IMR-90 (cell line): Measurements from ENCODE around the gene NR2C2. TPM values are rescaled to one million over a fixed set of nuclear protein-coding genes. Genes with fewer than 3 reads are reported as not detected.

Experiments used
- ATAC-seq: fragments of 200-7000 bp; cut with Tn5 transposase; 2 replicates; pipeline ENCODE4 v1.9.1; 2020; ENCODE audit warnings: low read depth, mild to moderate bottlenecking, moderate library complexity
- BruUV-seq: library from RNA; stranded (reverse); fragments of 400-500 nt; replicated peaks from 2 replicates; lab custom pipeline; 2021; lab: Mats Ljungman, UMichigan
- CTCF ChIA-PET: fragments of 300-600 bp; formaldehyde crosslinking; extraction: SDS; loops from one replicate; lab custom pipeline; 2021; ENCODE audit warnings: antibody characterized with exemption; lab: Yijun Ruan, JAX
- POLR2A ChIA-PET: fragments of 300-600 bp; sonication (Branson Sonifier 250); formaldehyde crosslinking; loops from one replicate; lab custom pipeline; 2022; ENCODE audit warnings: antibody characterized with exemption; ENCODE audit not compliant: unreplicated experiment; lab: Charles Lee
- DNase-seq: peaks from one replicate; pipeline ENCODE4 v3.0.0; 2013
- H2AFZ ChIP-seq: replicated peaks from 2 replicates; pipeline ENCODE3; 2013; ENCODE audit warnings: low read length, mild to moderate bottlenecking; ENCODE audit not compliant: poor library complexity
- H2AK5ac ChIP-seq: 2 replicates; pipeline ENCODE4 v1.6.1; 2013; ENCODE audit warnings: low read depth, low read length, inconsistent platforms
- H2AK9ac ChIP-seq: replicated peaks from 2 replicates; pipeline ENCODE3; 2013; ENCODE audit warnings: mild to moderate bottlenecking, low read depth, low read length, moderate library complexity; ENCODE audit not compliant: poor library complexity
- H2BK120ac ChIP-seq: 2 replicates; pipeline ENCODE4 v1.6.1; 2013; ENCODE audit warnings: low read depth, low read length, inconsistent platforms
- H2BK15ac ChIP-seq: 3 replicates; pipeline ENCODE4 v1.6.1; 2013; ENCODE audit warnings: low read depth, low read length, inconsistent platforms
- H2BK20ac ChIP-seq: 2 replicates; pipeline ENCODE4 v1.6.1; 2013; ENCODE audit warnings: low read depth, mild to moderate bottlenecking, inconsistent platforms, low read length, moderate library complexity
- H2BK5ac ChIP-seq: 2 replicates; pipeline ENCODE4 v1.6.1; 2013; ENCODE audit warnings: mild to moderate bottlenecking, low read depth, low read length, inconsistent platforms; ENCODE audit not compliant: poor library complexity, severe bottlenecking
- H3K14ac ChIP-seq: replicated peaks from 2 replicates; pipeline ENCODE4 v1.6.1; 2013; ENCODE audit warnings: low read depth, low read length, inconsistent platforms
- H3K18ac ChIP-seq: 2 replicates; pipeline ENCODE4 v1.6.1; 2013; ENCODE audit warnings: low read depth, low read length, control low read depth
- H3K23ac ChIP-seq: 2 replicates; pipeline ENCODE4 v1.6.1; 2013; ENCODE audit warnings: low read depth, low read length, inconsistent platforms
- H3K27ac ChIP-seq: 2 replicates; pipeline ENCODE4 v1.5.1; 2013; ENCODE audit warnings: mild to moderate bottlenecking, control low read depth, low read length; ENCODE audit not compliant: insufficient read depth
- H3K27me3 ChIP-seq: 2 replicates; pipeline ENCODE4 v1.6.1; 2013; ENCODE audit warnings: low read length; ENCODE audit not compliant: control insufficient read depth, insufficient read depth
- H3K36me3 ChIP-seq: 2 replicates; pipeline ENCODE4 v1.6.1; 2013; ENCODE audit warnings: low read length, mixed read lengths; ENCODE audit not compliant: control insufficient read depth, insufficient read depth
- H3K4ac ChIP-seq: 2 replicates; pipeline ENCODE4 v1.6.1; 2013; ENCODE audit warnings: low read depth, low read length, inconsistent platforms
- H3K4me1 ChIP-seq: 2 replicates; pipeline ENCODE4 v1.6.1; 2013; ENCODE audit warnings: low read length, mixed read lengths; ENCODE audit not compliant: control insufficient read depth, insufficient read depth
- H3K4me2 ChIP-seq: 2 replicates; pipeline ENCODE4 v1.6.1; 2013; ENCODE audit warnings: low read depth, mild to moderate bottlenecking, control low read depth, low read length, moderate library complexity
- H3K4me3 ChIP-seq: 2 replicates; pipeline ENCODE4 v1.5.1; 2013; ENCODE audit warnings: low read depth, mild to moderate bottlenecking, control low read depth, low read length, moderate library complexity; ENCODE audit not compliant: insufficient read depth
- H3K56ac ChIP-seq: 2 replicates; pipeline ENCODE4 v1.6.1; 2013; ENCODE audit warnings: low read length, inconsistent platforms; ENCODE audit not compliant: insufficient read depth; ENCODE audit errors: extremely low read depth
- H3K79me1 ChIP-seq, 2 experiments: 2 replicates each; pipeline ENCODE4 v1.6.1; 2013; ENCODE audit warnings: low read length in 2 of 2, inconsistent platforms in 1 of 2, low read depth in 1 of 2
- H3K9ac ChIP-seq: 2 replicates; pipeline ENCODE4 v1.6.1; 2013; ENCODE audit warnings: low read depth, low read length, control low read depth
- H3K9me1 ChIP-seq: 2 replicates; pipeline ENCODE4 v1.6.1; 2013; ENCODE audit warnings: low read length, inconsistent platforms; ENCODE audit not compliant: insufficient read depth
- H3K9me3 ChIP-seq: 2 replicates; pipeline ENCODE4 v1.6.1; 2013; ENCODE audit warnings: low read length; ENCODE audit not compliant: control insufficient read depth, insufficient read depth
- H4K20me1 ChIP-seq: 2 replicates; pipeline ENCODE4 v1.6.1; 2013; ENCODE audit warnings: low read length, inconsistent platforms; ENCODE audit not compliant: insufficient read depth
- H4K5ac ChIP-seq: 2 replicates; pipeline ENCODE4 v1.6.1; 2013; ENCODE audit warnings: mild to moderate bottlenecking, low read depth, low read length, control low read depth
- H4K8ac ChIP-seq, 2 experiments: 2 replicates each; pipeline ENCODE4 v1.6.1; 2013; ENCODE audit warnings: low read depth in 2 of 2, low read length in 2 of 2, control low read depth in 1 of 2, inconsistent platforms in 1 of 2
- H4K91ac ChIP-seq: 2 replicates; pipeline ENCODE4 v1.6.1; 2013; ENCODE audit warnings: low read depth, low read length, inconsistent platforms; ENCODE audit not compliant: insufficient read depth
- CEBPB ChIP-seq: IDR thresholded peaks from 2 replicates; pipeline ENCODE4 v1.6.1; 2012; ENCODE audit warnings: low read depth, low read length, improper control_type of control experiment
- CTCF ChIP-seq: conservative IDR thresholded peaks from 2 replicates; pipeline ENCODE4 v1.5.1; 2012; ENCODE audit warnings: mild to moderate bottlenecking, low read depth, low read length, improper control_type of control experiment
- FOS ChIP-seq: fragments of 150-350 bp; IDR thresholded peaks from 2 replicates; pipeline ENCODE4 v1.6.1; 2016; ENCODE audit warnings: low read depth, low read length
- MXI1 ChIP-seq: IDR thresholded peaks from 2 replicates; pipeline ENCODE4 v1.6.1; 2012; ENCODE audit warnings: low read depth, mild to moderate bottlenecking, low read length, moderate library complexity, borderline replicate concordance
- NFE2L2 ChIP-seq: fragments of 150-350 bp; IDR thresholded peaks from 2 replicates; pipeline ENCODE4 v1.6.1; 2016; ENCODE audit warnings: low read depth, mild to moderate bottlenecking, low read length
- WGBS, 2 experiments: methylation state at CpG; one replicate each; pipeline versions ENCODE4 v1.1.5 to v1.1.7; 2013; ENCODE audit warnings: missing lambda C conversion rate in 2 of 2; ENCODE audit not compliant: insufficient read length in 1 of 2; ENCODE audit errors: extremely low coverage in 2 of 2; 5-methylcytosine and 5-hydroxymethylcytosine counted together
- dilution Hi-C: fragments of 300-500 bp; cut with HindIII; formaldehyde crosslinking; loops from one replicate; pipeline ENCODE4 v1.14.3; 2018; ENCODE audit warnings: low sequenced_read_pairs; ENCODE audit not compliant: unreplicated experiment
- in situ Hi-C: fragments of 300-500 bp; cut with MboI; formaldehyde crosslinking; loops from 3 replicates; pipeline ENCODE4 v1.14.3; 2019; ENCODE audit warnings: low sequenced_read_pairs, inconsistent platforms, mixed read lengths
- intact Hi-C: fragments of 100-400 bp; cut with micrococcal nuclease; formaldehyde crosslinking; loops from 2 replicates; pipeline ENCODE4 v1.10.0; 2022
- polyA plus RNA-seq, 3 experiments: library from polyadenylated mRNA; depleted of rRNA; stranded (reverse); fragments of >200 nt; gene quantifications; 2 replicates each; pipeline ENCODE4 v1.2.3, GENCODE V29; 2012; ENCODE audit warnings: low replicate concordance in 1 of 3
- total RNA-seq: library from RNA; depleted of rRNA; stranded (reverse); fragments of >200 nt; gene quantifications from 2 replicates; pipeline ENCODE4 v1.2.3, GENCODE V29; 2012

NR2C2 gene
- total and polyA plus RNA-seq, 2 of the 4 experiments (the other 2 are of a cell fraction) = 10.4 to 13.8 TPM

DNA sequence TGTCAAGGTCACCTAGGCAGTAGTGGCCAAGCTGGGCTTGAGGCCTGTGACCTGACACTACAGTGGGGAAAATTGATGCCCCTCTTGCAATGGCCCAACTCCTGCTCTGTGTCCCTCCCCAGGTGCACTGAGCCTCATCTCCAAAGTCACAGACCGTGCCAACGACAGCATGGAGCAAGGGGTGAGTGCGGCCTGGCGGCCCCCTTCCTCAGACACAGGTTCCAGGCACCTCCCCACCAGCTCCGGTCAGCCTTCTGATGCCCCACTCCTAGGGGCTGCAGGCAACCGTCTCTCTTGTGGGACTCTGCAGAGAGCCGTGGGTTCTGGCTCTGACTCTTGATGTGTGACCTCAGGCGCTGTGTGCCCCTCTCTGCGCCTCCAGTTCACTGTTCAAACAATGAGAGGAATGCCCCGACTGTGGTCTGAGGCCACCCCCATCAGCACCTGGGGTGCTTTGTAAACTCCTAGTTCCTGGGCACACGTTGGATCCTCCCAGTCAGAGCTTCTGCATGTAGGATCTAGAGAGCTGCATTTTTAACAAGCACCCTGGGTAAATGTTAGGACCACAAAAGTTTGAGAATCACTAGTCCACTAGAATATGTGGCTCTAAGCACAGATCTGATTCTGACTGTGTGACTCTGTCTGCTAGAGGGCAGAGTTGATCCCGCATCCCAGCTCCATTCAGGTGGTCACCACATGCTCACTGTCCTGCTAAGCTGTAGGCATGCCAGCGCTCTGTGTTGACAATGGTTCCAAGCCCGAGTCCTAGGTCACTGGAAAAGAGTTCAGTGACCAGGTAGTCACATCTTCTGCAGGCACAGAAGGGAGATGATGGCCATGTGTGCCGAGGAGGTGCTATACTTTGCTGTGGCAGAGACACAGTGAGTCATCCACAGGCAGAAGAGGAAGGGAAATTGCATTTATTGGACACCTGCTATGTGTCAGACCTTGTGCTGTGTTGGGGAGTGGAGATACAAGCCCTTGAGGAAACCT, 46.2 kb upstream of the NR2C2 start:
- Histone ChIP-seq H2BK5ac (no peak overlapping the region), H2BK20ac (no peak overlapping the region), H3K4me3 (no peak overlapping the region), H3K9ac (no peak overlapping the region), H2AFZ (no peak overlapping the region), H3K27me3 (peaks cover 10% of the 10 kb centered on the region), H3K4me2 (no peak overlapping the region), H3K27ac (no peak overlapping the region), H3K14ac (no peak overlapping the region), H3K9me3 (peaks cover 4% of the 10 kb centered on the region; the same call in 1 of the 2 replicates), H3K9me1 (no peaks in the 10 kb centered on the region), H4K5ac (no peak overlapping the region), H2AK9ac (peak overlapping the region; percentile 10), H2AK5ac (no peak overlapping the region), H4K20me1 (no peaks in the 10 kb centered on the region), H4K91ac (no peak overlapping the region), H3K79me1 (no peaks in the 10 kb centered on the region), H3K4ac (no peak overlapping the region), H3K56ac (no peak overlapping the region), H3K4me1 (no peaks in the 10 kb centered on the region), H3K18ac (no peak overlapping the region), H3K36me3 (no peaks in the 10 kb centered on the region), H3K23ac (no peak overlapping the region), H2BK15ac (no peak overlapping the region), H2BK120ac (no peak overlapping the region), H4K8ac (no peak overlapping the region)
- ATAC-seq (no peak), DNase-seq (no peak)
- no TSS peak for BruUV-seq
- ChIA-PET POLR2A (no interaction called here), CTCF (no interaction called here)
- intact Hi-C loops = no loop called here
- in situ Hi-C loops = no loop called here
- dilution Hi-C loops = no loop called here
- WGBS, 2 experiments = 59% methylated on average over 6 of the region's 15 CpGs; no CpG with 5 or more reads in 1 of the 2 experiments
- no peak for TF ChIP-seq CEBPB
- TF ChIP-seq MXI1 = no peak
- no peak for TF ChIP-seq FOS
- TF ChIP-seq CTCF = no peak
- no peak for TF ChIP-seq NFE2L2
